ENCODE measurements around the gene HLA-DOA. TPM values are rescaled to one million over a fixed set of nuclear protein-coding genes. Genes with fewer than 3 reads are reported as not detected.

Gene HLA-DOA
- total and polyA plus RNA-seq, 9 donors: 1.1 to 25.3 (median 6.4) TPM

DNA sequence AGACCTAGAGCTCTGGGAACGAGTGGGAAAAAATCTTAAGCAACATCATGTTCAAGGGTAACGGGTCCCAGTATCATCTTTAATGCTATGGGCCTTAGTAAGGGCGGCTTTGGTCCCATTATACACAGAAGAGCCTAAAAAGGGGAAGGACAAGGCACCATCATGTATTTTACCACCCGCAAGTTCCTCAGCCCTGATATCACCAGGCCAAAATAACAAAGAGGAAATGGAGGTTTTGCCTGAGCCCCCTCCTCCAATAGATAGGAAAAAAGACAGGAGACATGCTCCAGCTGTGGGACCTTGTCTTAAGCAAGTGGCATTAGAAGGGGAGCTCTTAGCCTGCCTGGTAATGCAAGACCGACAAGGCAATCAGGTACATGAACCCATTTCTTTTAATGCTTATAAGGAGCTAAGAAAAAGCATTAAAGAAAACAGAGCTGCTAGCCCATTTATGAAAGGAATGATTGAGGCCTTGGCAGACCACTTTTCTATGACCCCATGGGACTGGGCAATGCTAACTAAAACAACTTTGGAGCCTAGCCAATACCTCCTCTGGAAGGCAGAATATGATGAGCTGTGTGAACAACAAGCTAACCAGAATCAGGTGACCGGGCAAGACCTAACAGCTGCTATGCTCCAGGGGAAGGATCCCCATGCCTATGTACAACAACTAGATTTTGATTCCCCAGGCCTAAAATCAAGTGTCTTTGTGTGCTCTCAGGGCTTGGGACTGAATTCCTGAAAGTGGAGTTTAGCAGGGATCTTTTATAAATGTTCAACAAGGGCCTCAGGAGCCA is 40.8 kb upstream of the HLA-DOA start:
- Histone ChIP-seq H3K27ac (no peak overlapping the region), H3K9me3 (no peaks in the 10 kb centered on the region), H3K4me1 (ENCODE audit: insufficient read depth) (no peaks in the 10 kb centered on the region), H3K36me3 (no peaks in the 10 kb centered on the region), H3K4me3 (no peak overlapping the region), H3K27me3 (no peaks in the 10 kb centered on the region)
- DNase-seq: no peak
- TF ChIP-seq EP300 (IDR thresholded peaks at IDR 0.05): no peak
- WGBS, 3 donors: 72 to 80% (median 74%) methylated on average over 6 of the region's 6 CpGs
- intact Hi-C loops (cut with DNase I): no loop called here

DNA sequence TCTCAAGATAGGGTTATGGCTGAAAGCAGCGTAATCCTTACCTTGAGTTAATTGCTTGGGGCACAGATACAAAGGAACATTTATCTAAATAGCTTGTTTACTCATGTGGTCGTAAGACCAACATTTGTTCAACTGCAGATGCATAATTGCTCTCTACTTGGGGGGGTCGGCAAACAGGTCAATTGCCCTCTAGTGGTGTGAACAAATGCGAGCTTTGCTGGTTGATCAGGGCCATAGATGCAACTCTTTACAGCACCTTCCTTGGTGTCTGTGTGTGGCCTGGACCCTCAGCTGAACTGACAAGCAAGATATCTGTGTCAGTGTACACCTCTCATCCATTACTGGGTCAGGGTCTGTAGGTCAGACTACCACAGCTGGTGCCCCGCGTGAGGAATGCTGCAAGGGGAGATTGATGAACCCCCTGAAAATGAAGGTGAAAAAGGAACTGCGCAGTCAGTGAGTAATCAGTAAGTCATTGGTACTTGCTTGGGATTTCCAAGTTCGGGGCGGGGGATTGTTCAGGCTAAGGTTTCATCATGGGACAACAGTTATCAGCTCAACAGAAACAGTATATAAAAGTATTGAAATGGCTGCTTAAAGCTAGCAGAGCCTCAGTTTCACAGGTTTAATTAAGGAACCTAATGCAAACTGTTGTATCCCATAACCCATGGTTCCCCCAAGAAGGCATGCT is 40.1 kb upstream of the HLA-DOA start:
- DNase-seq: no peak
- Histone ChIP-seq H3K4me3 (no peak overlapping the region), H3K4me1 (ENCODE audit: insufficient read depth) (no peaks in the 10 kb centered on the region), H3K27ac (no peak overlapping the region), H3K36me3 (no peaks in the 10 kb centered on the region), H3K27me3 (no peaks in the 10 kb centered on the region), H3K9me3 (no peaks in the 10 kb centered on the region)
- 43 to 52% (median 50%) methylated on average over 9 of the region's 9 CpGs for whole genome bisulfite sequencing, 3 donors
- intact Hi-C loops (cut with DNase I): no loop called here
- TF ChIP-seq POLR2A (IDR thresholded peaks at IDR 0.05) (no peak), EP300 (IDR thresholded peaks at IDR 0.05) (no peak)
- TF ChIP-seq, protein P1, sequence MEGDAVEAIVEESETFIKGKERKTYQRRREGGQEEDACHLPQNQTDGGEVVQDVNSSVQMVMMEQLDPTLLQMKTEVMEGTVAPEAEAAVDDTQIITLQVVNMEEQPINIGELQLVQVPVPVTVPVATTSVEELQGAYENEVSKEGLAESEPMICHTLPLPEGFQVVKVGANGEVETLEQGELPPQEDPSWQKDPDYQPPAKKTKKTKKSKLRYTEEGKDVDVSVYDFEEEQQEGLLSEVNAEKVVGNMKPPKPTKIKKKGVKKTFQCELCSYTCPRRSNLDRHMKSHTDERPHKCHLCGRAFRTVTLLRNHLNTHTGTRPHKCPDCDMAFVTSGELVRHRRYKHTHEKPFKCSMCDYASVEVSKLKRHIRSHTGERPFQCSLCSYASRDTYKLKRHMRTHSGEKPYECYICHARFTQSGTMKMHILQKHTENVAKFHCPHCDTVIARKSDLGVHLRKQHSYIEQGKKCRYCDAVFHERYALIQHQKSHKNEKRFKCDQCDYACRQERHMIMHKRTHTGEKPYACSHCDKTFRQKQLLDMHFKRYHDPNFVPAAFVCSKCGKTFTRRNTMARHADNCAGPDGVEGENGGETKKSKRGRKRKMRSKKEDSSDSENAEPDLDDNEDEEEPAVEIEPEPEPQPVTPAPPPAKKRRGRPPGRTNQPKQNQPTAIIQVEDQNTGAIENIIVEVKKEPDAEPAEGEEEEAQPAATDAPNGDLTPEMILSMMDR (IDR thresholded peaks at IDR 0.05): no peak

DNA sequence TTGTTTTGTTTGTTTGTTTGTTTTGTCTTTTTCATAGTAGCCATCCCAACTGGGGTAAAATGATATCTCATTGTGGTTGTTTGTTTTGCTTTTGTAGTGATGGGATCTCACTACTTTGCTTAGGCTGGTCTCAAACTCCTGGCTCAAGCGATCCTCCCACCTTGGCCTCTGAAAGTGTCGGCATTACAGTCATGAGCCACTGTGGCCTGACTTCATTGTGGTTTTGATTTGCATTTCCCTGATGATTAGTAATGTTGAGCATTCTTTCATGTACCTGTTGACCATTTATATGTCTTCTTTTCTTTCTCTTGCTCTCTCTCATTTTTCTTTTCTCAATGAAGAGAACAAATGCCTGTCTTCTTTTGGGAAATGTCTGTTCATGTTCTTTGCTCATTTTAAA is 30.8 kb upstream of the HLA-DOA start:
- H3K4me1 ChIP-seq (ENCODE audit: insufficient read depth): no peaks in the 10 kb centered on the region
- no peak for TF ChIP-seq POLR2A (IDR thresholded peaks at IDR 0.05)
- TF ChIP-seq EP300 (IDR thresholded peaks at IDR 0.05): no peak
- TF ChIP-seq, protein P1 (IDR thresholded peaks at IDR 0.05): no peak
- DNase-seq: no peak
- H3K36me3 ChIP-seq: no peaks in the 10 kb centered on the region
- 90 to 95% (median 93%) methylated on average over 2 of the region's 2 CpGs for WGBS, 3 donors
- H3K9me3 ChIP-seq: no peaks in the 10 kb centered on the region
- no peak overlapping the region for H3K27ac ChIP-seq
- intact Hi-C loops (cut with DNase I): no loop called here
- no peaks in the 10 kb centered on the region for H3K27me3 ChIP-seq
- no peak overlapping the region for H3K4me3 ChIP-seq

DNA sequence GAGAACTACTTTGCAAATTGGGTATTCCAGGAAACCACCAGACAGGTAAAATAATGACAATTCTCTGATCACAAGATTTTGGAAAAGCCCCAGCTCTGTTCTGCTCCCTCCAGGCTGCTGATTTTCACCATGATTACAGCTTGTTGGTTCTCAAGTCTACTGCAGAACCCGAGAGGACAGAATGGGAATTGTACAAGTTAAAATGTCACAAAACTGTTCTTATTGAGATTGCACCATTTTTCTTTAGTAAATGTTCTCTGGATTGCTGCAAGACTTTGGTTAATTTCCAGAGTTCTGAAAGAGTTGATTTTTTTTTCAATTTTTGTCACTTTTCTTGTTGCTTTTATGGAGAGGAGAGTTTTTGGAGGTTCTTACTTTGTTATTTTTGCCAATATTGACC is 27.1 kb upstream of the HLA-DOA start:
- H3K27ac ChIP-seq: no peak overlapping the region
- WGBS, 3 donors: 57 to 74% (median 72%) methylated on average over 1 of the region's 1 CpG
- H3K27me3 ChIP-seq: no peaks in the 10 kb centered on the region
- no peaks in the 10 kb centered on the region for H3K9me3 ChIP-seq
- no peak for TF ChIP-seq POLR2A (IDR thresholded peaks at IDR 0.05)
- TF ChIP-seq EP300 (IDR thresholded peaks at IDR 0.05): no peak
- TF ChIP-seq, protein P1 (IDR thresholded peaks at IDR 0.05): no peak
- H3K4me1 ChIP-seq (ENCODE audit: insufficient read depth): no peaks in the 10 kb centered on the region
- no peaks in the 10 kb centered on the region for H3K36me3 ChIP-seq
- intact Hi-C loops (cut with DNase I): no loop called here
- no peak overlapping the region for H3K4me3 ChIP-seq
- no peak for DNase-seq

DNA sequence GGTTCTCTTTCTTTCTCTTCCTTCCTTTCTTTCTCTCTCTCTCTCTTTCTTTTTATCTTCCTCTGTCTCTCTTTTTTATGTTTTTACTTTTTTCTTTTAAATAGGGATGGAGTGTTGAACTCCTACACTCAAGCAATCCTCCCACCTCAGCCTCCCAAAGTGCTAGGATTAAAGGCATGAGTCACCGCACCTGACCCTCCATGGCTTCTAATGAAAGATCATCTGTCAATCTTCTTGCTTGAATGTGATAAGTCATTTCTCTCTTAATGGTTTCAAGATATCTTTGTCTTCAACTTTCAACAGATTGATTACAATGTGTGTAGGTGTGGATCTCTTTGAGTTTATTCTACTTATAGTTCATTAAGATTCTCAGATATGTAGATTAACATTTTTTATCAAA is 25.2 kb upstream of the HLA-DOA start:
- Histone ChIP-seq H3K4me1 (ENCODE audit: insufficient read depth) (no peaks in the 10 kb centered on the region), H3K36me3 (no peaks in the 10 kb centered on the region), H3K27me3 (no peaks in the 10 kb centered on the region), H3K9me3 (no peaks in the 10 kb centered on the region), H3K4me3 (no peak overlapping the region), H3K27ac (no peak overlapping the region)
- WGBS, 3 donors: 85 to 91% (median 90%) methylated on average over 1 of the region's 1 CpG
- intact Hi-C loops (cut with DNase I): no loop called here
- no peak for TF ChIP-seq EP300 (IDR thresholded peaks at IDR 0.05)
- TF ChIP-seq POLR2A (IDR thresholded peaks at IDR 0.05): no peak
- TF ChIP-seq, protein P1 (IDR thresholded peaks at IDR 0.05): no peak
- DNase-seq: no peak

Data from ovary (tissue), 9 donors.